ENCODE results near the gene PIGQ.

Gene PIGQ

DNA sequence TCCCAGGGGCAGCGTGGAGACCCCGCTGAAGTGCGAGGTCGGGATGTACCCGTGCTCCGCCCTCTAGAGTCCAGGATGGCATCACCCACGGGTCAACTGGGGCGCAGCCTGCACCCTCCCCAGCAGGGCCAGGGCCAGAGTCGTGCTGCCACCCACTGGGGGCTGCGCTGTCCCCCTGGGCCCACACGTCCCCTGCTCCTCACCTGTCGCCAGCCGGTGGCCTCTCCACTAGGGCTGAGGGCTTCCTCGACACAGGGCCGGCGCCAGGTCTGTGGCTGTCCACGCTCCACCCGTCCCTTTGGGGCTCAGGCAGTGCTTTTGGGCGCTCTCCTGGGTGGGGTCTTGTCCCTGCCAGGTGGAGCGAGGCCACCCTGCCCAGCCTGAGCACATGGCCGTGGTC is 21.2 kb upstream of the PIGQ start:
- DNase-seq (ENCODE audit: low read depth, low spot score): no peak
- TF ChIP-seq, protein P1, sequence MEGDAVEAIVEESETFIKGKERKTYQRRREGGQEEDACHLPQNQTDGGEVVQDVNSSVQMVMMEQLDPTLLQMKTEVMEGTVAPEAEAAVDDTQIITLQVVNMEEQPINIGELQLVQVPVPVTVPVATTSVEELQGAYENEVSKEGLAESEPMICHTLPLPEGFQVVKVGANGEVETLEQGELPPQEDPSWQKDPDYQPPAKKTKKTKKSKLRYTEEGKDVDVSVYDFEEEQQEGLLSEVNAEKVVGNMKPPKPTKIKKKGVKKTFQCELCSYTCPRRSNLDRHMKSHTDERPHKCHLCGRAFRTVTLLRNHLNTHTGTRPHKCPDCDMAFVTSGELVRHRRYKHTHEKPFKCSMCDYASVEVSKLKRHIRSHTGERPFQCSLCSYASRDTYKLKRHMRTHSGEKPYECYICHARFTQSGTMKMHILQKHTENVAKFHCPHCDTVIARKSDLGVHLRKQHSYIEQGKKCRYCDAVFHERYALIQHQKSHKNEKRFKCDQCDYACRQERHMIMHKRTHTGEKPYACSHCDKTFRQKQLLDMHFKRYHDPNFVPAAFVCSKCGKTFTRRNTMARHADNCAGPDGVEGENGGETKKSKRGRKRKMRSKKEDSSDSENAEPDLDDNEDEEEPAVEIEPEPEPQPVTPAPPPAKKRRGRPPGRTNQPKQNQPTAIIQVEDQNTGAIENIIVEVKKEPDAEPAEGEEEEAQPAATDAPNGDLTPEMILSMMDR (IDR thresholded peaks at IDR 0.05; ENCODE audit: insufficient read depth, low read length, missing control alignments): no peak
- CTCF ChIA-PET: interaction anchor here (1.6 kb wide), 1 partner anchor 10 kb away, joined by 4 read pairs; no protein-coding TSS in a partner anchor
- no peak overlapping the region for H3K4me3 ChIP-seq (ENCODE audit: low read depth, low read length)
- POLR2A ChIA-PET: no interaction called here

GRCh38 chr16:549544-550263 is 20.1 kb upstream of the PIGQ start:
- TF ChIP-seq, protein P1 (IDR thresholded peaks at IDR 0.05; ENCODE audit: insufficient read depth, low read length, missing control alignments): no peak
- ChIA-PET POLR2A (no interaction called here), CTCF (interaction anchor here (1.5 kb wide), 1 partner anchor 20 kb away, joined by 3 read pairs; the partner anchor contains the start of gene PIGQ)
- H3K4me3 ChIP-seq (ENCODE audit: low read depth, low read length): no peak overlapping the region
- no peak for DNase-seq (ENCODE audit: low read depth, low spot score)

GRCh38 chr16:551210-551609 is 18.6 kb upstream of the PIGQ start:
- POLR2A ChIA-PET: no interaction called here
- CTCF ChIA-PET: no interaction called here
- DNase-seq (ENCODE audit: low read depth, low spot score): no peak
- TF ChIP-seq, protein P1 (IDR thresholded peaks at IDR 0.05; ENCODE audit: insufficient read depth, low read length, missing control alignments): no peak
- no peak overlapping the region for H3K4me3 ChIP-seq (ENCODE audit: low read depth, low read length)

GRCh38 chr16:552171-552570 is 17.6 kb upstream of the PIGQ start:
- POLR2A ChIA-PET: no interaction called here
- CTCF ChIA-PET: no interaction called here
- H3K4me3 ChIP-seq (ENCODE audit: low read depth, low read length): no peak overlapping the region
- no peak for DNase-seq (ENCODE audit: low read depth, low spot score)
- TF ChIP-seq, protein P1 (IDR thresholded peaks at IDR 0.05; ENCODE audit: insufficient read depth, low read length, missing control alignments): no peak

DNA sequence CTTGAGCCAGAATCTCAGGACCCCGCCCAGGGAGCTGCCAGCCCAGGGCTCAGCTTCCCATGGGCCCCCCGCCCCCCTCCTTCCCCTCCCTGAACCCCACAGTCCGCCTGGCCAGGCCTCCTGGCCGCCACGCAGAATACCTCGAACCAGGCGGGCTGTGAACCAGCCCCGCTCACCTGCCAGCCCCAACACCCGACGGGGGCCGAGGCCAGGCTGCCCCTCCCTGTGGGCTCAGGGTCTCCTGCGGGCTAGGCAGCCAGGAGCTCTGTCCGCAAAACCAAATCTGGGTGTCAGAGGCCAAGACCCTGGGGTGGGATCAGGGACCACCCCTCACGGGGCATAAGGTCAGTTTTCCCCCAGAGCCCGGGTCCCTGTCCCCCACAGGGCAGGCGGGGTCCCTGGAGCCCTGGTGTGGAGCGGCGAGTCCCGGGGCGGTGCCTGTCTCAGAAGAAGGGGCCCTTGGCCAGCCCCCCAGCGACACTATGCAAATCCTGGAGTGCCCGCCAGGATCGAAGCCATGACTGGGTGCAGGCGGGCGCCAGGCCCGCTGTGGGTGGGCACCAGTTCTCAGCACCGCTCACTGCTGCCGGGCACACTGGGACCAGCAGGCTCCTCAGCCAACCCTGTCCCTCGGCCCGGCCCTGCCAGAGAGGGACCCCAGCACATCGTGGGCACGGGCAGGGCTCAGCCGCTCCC is 16.0 kb upstream of the PIGQ start:
- TF ChIP-seq, protein P1 (IDR thresholded peaks at IDR 0.05; ENCODE audit: insufficient read depth, low read length, missing control alignments): no peak
- no peak overlapping the region for H3K4me3 ChIP-seq (ENCODE audit: low read depth, low read length)
- POLR2A ChIA-PET: interaction anchor here (0.6 kb wide), 1 partner anchor 18 kb away, joined by 3 read pairs; no protein-coding TSS in a partner anchor
- DNase-seq (ENCODE audit: low read depth, low spot score): no peak
- CTCF ChIA-PET: interaction anchor here (2.0 kb wide), 1 partner anchor 9 kb away, joined by 7 read pairs; no protein-coding TSS in a partner anchor

- CTCF ChIA-PET: interaction anchor here (2.0 kb wide), 1 partner anchor 10 kb away, joined by 7 read pairs; no protein-coding TSS in a partner anchor
- POLR2A ChIA-PET: no interaction called here
- TF ChIP-seq, protein P1 (IDR thresholded peaks at IDR 0.05; ENCODE audit: insufficient read depth, low read length, missing control alignments): no peak
- no peak overlapping the region for H3K4me3 ChIP-seq (ENCODE audit: low read depth, low read length)
- DNase-seq (ENCODE audit: low read depth, low spot score): no peak
Measured at GRCh38 chr16:554297-554621, 15.5 kb upstream of the PIGQ start.
